ENCODE data around the gene POU2F3.

POU2F3 gene

GRCh38 chr11:120324932-120325810 lies 85.2 kb downstream of the POU2F3 start, which contains the start of gene TLCD5 (continued):
- TF ChIP-seq ZSCAN5A (tag by site-specific recombination; IDR thresholded peaks at IDR 0.05) (no peak), ZNF660 (tag by site-specific recombination; IDR thresholded peaks at IDR 0.05) (peak; percentile 80; the same call in 1 of the 2 replicates), ZNF10 (tag by site-specific recombination; IDR thresholded peaks at IDR 0.05) (no peak), ZNF146 (tag by site-specific recombination; IDR thresholded peaks at IDR 0.05) (no peak), ZNF184 (tag by site-specific recombination; IDR thresholded peaks at IDR 0.05) (no peak), ZNF433 (tag by site-specific recombination; IDR thresholded peaks at IDR 0.05; ENCODE audit: low read depth) (no peak), ZNF514 (tag by site-specific recombination; IDR thresholded peaks at IDR 0.05) (no peak), ZNF501 (tag by site-specific recombination; IDR thresholded peaks at IDR 0.05) (no peak), PRDM10 (tag by site-specific recombination; IDR thresholded peaks at IDR 0.05) (peak; percentile 94), ZNF214 (tag by site-specific recombination; IDR thresholded peaks at IDR 0.05; ENCODE audit: borderline replicate concordance) (no peak), ZBTB21 (tag by site-specific recombination; IDR thresholded peaks at IDR 0.05) (peak; percentile 56), ZNF843 (tag by site-specific recombination; IDR thresholded peaks at IDR 0.05) (0 out of 2 replicates have a peak, but pooled peaks have one; percentile 34), ZNF707 (tag by site-specific recombination; IDR thresholded peaks at IDR 0.05) (no peak), ZNF324 (tag by site-specific recombination; IDR thresholded peaks at IDR 0.05) (no peak), ZBTB1 (tag by site-specific recombination; IDR thresholded peaks at IDR 0.05) (no peak), PRDM4 (tag by site-specific recombination; IDR thresholded peaks at IDR 0.05) (no peak), RBAK (tag by site-specific recombination; IDR thresholded peaks at IDR 0.05) (no peak), GLIS2 (tag by site-specific recombination; IDR thresholded peaks at IDR 0.05) (peak; percentile 56), GLI4 (tag by site-specific recombination; IDR thresholded peaks at IDR 0.05) (no peak), ZNF138 (tag by site-specific recombination; IDR thresholded peaks at IDR 0.05; ENCODE audit: borderline replicate concordance) (no peak), ZNF830 (tag by site-specific recombination; IDR thresholded peaks at IDR 0.05; ENCODE audit: low read depth) (no peak), ZNF404 (tag by site-specific recombination; IDR thresholded peaks at IDR 0.05) (no peak), YY2 (tag by site-specific recombination; IDR thresholded peaks at IDR 0.05) (no peak)
- TF ChIP-seq, protein P1, sequence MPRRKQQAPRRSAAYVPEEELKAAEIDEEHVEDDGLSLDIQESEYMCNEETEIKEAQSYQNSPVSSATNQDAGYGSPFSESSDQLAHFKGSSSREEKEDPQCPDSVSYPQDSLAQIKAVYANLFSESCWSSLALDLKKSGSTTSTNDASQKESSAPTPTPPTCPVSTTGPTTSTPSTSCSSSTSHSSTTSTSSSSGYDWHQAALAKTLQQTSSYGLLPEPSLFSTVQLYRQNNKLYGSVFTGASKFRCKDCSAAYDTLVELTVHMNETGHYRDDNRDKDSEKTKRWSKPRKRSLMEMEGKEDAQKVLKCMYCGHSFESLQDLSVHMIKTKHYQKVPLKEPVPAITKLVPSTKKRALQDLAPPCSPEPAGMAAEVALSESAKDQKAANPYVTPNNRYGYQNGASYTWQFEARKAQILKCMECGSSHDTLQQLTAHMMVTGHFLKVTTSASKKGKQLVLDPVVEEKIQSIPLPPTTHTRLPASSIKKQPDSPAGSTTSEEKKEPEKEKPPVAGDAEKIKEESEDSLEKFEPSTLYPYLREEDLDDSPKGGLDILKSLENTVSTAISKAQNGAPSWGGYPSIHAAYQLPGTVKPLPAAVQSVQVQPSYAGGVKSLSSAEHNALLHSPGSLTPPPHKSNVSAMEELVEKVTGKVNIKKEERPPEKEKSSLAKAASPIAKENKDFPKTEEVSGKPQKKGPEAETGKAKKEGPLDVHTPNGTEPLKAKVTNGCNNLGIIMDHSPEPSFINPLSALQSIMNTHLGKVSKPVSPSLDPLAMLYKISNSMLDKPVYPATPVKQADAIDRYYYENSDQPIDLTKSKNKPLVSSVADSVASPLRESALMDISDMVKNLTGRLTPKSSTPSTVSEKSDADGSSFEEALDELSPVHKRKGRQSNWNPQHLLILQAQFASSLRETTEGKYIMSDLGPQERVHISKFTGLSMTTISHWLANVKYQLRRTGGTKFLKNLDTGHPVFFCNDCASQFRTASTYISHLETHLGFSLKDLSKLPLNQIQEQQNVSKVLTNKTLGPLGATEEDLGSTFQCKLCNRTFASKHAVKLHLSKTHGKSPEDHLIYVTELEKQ (tag by site-specific recombination; IDR thresholded peaks at IDR 0.05; ENCODE audit: borderline replicate concordance): no peak
- TF ChIP-seq, protein P2, sequence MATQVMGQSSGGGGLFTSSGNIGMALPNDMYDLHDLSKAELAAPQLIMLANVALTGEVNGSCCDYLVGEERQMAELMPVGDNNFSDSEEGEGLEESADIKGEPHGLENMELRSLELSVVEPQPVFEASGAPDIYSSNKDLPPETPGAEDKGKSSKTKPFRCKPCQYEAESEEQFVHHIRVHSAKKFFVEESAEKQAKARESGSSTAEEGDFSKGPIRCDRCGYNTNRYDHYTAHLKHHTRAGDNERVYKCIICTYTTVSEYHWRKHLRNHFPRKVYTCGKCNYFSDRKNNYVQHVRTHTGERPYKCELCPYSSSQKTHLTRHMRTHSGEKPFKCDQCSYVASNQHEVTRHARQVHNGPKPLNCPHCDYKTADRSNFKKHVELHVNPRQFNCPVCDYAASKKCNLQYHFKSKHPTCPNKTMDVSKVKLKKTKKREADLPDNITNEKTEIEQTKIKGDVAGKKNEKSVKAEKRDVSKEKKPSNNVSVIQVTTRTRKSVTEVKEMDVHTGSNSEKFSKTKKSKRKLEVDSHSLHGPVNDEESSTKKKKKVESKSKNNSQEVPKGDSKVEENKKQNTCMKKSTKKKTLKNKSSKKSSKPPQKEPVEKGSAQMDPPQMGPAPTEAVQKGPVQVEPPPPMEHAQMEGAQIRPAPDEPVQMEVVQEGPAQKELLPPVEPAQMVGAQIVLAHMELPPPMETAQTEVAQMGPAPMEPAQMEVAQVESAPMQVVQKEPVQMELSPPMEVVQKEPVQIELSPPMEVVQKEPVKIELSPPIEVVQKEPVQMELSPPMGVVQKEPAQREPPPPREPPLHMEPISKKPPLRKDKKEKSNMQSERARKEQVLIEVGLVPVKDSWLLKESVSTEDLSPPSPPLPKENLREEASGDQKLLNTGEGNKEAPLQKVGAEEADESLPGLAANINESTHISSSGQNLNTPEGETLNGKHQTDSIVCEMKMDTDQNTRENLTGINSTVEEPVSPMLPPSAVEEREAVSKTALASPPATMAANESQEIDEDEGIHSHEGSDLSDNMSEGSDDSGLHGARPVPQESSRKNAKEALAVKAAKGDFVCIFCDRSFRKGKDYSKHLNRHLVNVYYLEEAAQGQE (tag by site-specific recombination; IDR thresholded peaks at IDR 0.05): no peak
